ENCODE data around the gene STK39. TPM values are rescaled to one million over a fixed set of nuclear protein-coding genes. Genes with fewer than 3 reads are reported as not detected.

STK39 gene
- polyA plus RNA-seq, 1 donor from 2014 or later = 9.5 TPM

DNA sequence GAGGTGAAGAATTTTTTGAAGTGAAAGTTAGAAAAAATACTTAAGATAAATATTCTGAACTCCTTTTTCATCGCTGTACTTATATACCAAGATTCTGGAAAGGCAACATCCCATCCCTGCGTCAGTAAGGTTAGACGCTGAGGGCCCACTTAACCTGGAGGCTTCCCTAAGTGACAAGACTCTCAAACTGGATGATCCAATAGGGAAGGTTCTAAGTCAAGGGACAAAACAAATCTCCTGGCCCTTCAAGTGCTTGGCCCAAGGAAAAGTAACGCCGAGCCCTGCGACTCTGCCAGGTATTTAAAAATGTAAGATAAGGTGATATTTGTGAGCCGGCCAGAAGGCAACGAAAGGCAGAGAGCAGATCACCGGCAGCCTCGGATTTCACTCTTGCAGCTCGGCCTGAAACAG, 1.3 kb downstream of the STK39 start:
- H3K9me3 ChIP-seq (ENCODE audit: low read length) = no peaks in the 10 kb centered on the region
- H3K9ac ChIP-seq (ENCODE audit: low read length) = peak overlapping the region; percentile 65
- no peaks in the 10 kb centered on the region for H4K20me1 ChIP-seq (ENCODE audit: insufficient read depth)
- no peak overlapping the region for H3K27ac ChIP-seq (ENCODE audit: low read length)
- H3K4me2 ChIP-seq (ENCODE audit: low read length) = peak overlapping the region; percentile 40
- no peaks in the 10 kb centered on the region for H3K36me3 ChIP-seq (ENCODE audit: insufficient read depth, low read length)
- no peaks in the 10 kb centered on the region for H3F3A ChIP-seq (ENCODE audit: insufficient read depth, low read length, poor library complexity, severe bottlenecking)
- no peaks in the 10 kb centered on the region for H3K9me2 ChIP-seq (ENCODE audit: insufficient read depth, low read length)
- TF ChIP-seq SMC3 (conservative IDR thresholded peaks at IDR 0.05; ENCODE audit: poor library complexity) = no peak
- TF ChIP-seq EZH2 (IDR thresholded peaks at IDR 0.05; ENCODE audit: borderline replicate concordance, insufficient read depth, low read length, poor library complexity, severe bottlenecking) = no peak
- no peak for TF ChIP-seq EP300 (conservative IDR thresholded peaks at IDR 0.05; ENCODE audit: poor library complexity, severe bottlenecking)
- no peak for TF ChIP-seq TAF1 (IDR thresholded peaks at IDR 0.05; ENCODE audit: low read depth)
- peaks cover 37% of the 10 kb centered on the region for H3K79me2 ChIP-seq (replicated peaks; ENCODE audit: insufficient read depth, low read length)
- H3K27me3 ChIP-seq (ENCODE audit: insufficient read depth, low read depth, low read length) = no peaks in the 10 kb centered on the region
- H2AFZ ChIP-seq (ENCODE audit: low read depth, low read length) = peak overlapping the region; percentile 4
- H3K4me3 ChIP-seq (ENCODE audit: low read length) = peak overlapping the region; percentile 86

DNA sequence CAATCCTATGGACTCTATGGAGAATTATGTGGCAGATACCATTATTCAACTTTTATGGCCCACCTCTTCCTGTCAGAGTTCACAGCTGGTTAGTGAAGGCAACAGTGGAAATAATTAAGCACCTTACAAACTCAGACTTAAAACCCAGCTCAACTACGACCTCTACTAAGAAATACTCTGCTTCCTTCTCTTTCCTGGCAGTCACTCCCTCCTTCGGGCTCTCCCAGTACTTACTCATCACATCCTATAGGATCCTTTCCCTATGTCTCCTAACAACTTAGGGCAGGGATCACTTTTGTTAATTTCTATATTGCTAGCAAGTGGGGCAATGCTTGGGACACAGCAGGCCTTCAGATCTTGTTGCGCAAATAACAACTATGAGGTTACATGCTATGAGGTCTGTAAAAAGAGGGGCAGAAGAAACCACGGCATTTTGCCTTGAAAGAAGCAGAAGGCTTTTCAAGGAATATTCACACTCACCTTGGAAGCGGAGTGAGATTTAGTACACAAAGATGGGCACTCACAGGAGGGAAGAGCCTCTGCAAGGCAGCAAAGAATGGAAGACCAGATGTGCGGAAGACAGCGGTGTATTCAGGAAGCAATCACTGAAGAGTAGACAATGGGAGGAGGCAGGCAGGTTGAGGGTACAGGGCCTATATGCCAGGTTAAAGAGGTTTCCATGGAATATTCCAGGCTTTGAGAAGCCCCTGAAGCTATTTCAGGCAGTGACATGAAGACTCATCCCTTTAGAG, 2.1 kb downstream of the STK39 start:
- H3K27me3 ChIP-seq (ENCODE audit: insufficient read depth, low read depth, low read length) = no peaks in the 10 kb centered on the region
- H3K4me3 ChIP-seq (ENCODE audit: low read length) = peak overlapping the region; percentile 86
- no peaks in the 10 kb centered on the region for H3K9me3 ChIP-seq (ENCODE audit: low read length)
- H3F3A ChIP-seq (ENCODE audit: insufficient read depth, low read length, poor library complexity, severe bottlenecking) = no peaks in the 10 kb centered on the region
- no peak overlapping the region for H2AFZ ChIP-seq (ENCODE audit: low read depth, low read length)
- no peak overlapping the region for H3K4me2 ChIP-seq (ENCODE audit: low read length)
- no peaks in the 10 kb centered on the region for H4K20me1 ChIP-seq (ENCODE audit: insufficient read depth)
- no peaks in the 10 kb centered on the region for H3K9me2 ChIP-seq (ENCODE audit: insufficient read depth, low read length)
- H3K36me3 ChIP-seq (ENCODE audit: insufficient read depth, low read length) = no peaks in the 10 kb centered on the region
- peaks cover 37% of the 10 kb centered on the region for H3K79me2 ChIP-seq (replicated peaks; ENCODE audit: insufficient read depth, low read length)
- H3K27ac ChIP-seq (ENCODE audit: low read length) = no peak overlapping the region
- no peak for TF ChIP-seq RAD21 (conservative IDR thresholded peaks at IDR 0.05)
- TF ChIP-seq, protein P1, sequence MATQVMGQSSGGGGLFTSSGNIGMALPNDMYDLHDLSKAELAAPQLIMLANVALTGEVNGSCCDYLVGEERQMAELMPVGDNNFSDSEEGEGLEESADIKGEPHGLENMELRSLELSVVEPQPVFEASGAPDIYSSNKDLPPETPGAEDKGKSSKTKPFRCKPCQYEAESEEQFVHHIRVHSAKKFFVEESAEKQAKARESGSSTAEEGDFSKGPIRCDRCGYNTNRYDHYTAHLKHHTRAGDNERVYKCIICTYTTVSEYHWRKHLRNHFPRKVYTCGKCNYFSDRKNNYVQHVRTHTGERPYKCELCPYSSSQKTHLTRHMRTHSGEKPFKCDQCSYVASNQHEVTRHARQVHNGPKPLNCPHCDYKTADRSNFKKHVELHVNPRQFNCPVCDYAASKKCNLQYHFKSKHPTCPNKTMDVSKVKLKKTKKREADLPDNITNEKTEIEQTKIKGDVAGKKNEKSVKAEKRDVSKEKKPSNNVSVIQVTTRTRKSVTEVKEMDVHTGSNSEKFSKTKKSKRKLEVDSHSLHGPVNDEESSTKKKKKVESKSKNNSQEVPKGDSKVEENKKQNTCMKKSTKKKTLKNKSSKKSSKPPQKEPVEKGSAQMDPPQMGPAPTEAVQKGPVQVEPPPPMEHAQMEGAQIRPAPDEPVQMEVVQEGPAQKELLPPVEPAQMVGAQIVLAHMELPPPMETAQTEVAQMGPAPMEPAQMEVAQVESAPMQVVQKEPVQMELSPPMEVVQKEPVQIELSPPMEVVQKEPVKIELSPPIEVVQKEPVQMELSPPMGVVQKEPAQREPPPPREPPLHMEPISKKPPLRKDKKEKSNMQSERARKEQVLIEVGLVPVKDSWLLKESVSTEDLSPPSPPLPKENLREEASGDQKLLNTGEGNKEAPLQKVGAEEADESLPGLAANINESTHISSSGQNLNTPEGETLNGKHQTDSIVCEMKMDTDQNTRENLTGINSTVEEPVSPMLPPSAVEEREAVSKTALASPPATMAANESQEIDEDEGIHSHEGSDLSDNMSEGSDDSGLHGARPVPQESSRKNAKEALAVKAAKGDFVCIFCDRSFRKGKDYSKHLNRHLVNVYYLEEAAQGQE (IDR thresholded peaks at IDR 0.05; ENCODE audit: borderline replicate concordance) = no peak
- no peak for TF ChIP-seq TAF1 (IDR thresholded peaks at IDR 0.05; ENCODE audit: low read depth)
- TF ChIP-seq, protein P2, sequence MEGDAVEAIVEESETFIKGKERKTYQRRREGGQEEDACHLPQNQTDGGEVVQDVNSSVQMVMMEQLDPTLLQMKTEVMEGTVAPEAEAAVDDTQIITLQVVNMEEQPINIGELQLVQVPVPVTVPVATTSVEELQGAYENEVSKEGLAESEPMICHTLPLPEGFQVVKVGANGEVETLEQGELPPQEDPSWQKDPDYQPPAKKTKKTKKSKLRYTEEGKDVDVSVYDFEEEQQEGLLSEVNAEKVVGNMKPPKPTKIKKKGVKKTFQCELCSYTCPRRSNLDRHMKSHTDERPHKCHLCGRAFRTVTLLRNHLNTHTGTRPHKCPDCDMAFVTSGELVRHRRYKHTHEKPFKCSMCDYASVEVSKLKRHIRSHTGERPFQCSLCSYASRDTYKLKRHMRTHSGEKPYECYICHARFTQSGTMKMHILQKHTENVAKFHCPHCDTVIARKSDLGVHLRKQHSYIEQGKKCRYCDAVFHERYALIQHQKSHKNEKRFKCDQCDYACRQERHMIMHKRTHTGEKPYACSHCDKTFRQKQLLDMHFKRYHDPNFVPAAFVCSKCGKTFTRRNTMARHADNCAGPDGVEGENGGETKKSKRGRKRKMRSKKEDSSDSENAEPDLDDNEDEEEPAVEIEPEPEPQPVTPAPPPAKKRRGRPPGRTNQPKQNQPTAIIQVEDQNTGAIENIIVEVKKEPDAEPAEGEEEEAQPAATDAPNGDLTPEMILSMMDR (IDR thresholded peaks at IDR 0.05; ENCODE audit: poor library complexity, severe bottlenecking) = no peak
- no peak for TF ChIP-seq SMC3 (conservative IDR thresholded peaks at IDR 0.05; ENCODE audit: poor library complexity)
- no peak for TF ChIP-seq EZH2 (IDR thresholded peaks at IDR 0.05; ENCODE audit: borderline replicate concordance, insufficient read depth, low read length, poor library complexity, severe bottlenecking)
- no peak for TF ChIP-seq POLR2AphosphoS5 (IDR thresholded peaks at IDR 0.05)
- no peak for TF ChIP-seq EP300 (conservative IDR thresholded peaks at IDR 0.05; ENCODE audit: poor library complexity, severe bottlenecking)
- no peak for TF ChIP-seq MXI1 (conservative IDR thresholded peaks at IDR 0.05; ENCODE audit: poor library complexity, severe bottlenecking)
- no peak overlapping the region for H3K9ac ChIP-seq (ENCODE audit: low read length)
